OCI-LY7 (cell line): ENCODE results near the gene RNF11. TPM values are rescaled to one million over a fixed set of nuclear protein-coding genes. Genes with fewer than 3 reads are reported as not detected.

ENCODE experiments used
- BruUV-seq: library from RNA; stranded (reverse); fragments of 400-500 nt; replicated peaks from 2 replicates; lab custom pipeline; 2021; lab: Mats Ljungman, UMichigan
- CTCF ChIA-PET: fragments of 300-600 bp; sonication (Branson Sonifier 250); formaldehyde crosslinking; loops from one replicate; lab custom pipeline; 2022; ENCODE audit warnings: antibody characterized with exemption; ENCODE audit not compliant: unreplicated experiment; lab: Charles Lee
- POLR2A ChIA-PET: fragments of 300-600 bp; sonication (Branson Sonifier 250); formaldehyde crosslinking; loops from one replicate; lab custom pipeline; 2022; ENCODE audit warnings: antibody characterized with exemption; lab: Charles Lee
- DNase-seq: peaks from one replicate; pipeline ENCODE4 v3.0.0-alpha.2; 2015; ENCODE audit warnings: low spot score
- H2AFZ ChIP-seq: fragments of 200-600 bp; sonication (generic), shearing (Covaris generic); 2 replicates; pipeline ENCODE4 v1.6.1; 2014; ENCODE audit warnings: mild to moderate bottlenecking, antibody characterized with exemption, low read length, moderate library complexity
- H3K27ac ChIP-seq: fragments of 200-600 bp; sonication (generic); 2 replicates; pipeline ENCODE4 v1.5.1; 2014; ENCODE audit warnings: mixed run types, low read depth, mild to moderate bottlenecking, moderate library complexity, low read length, inconsistent platforms; ENCODE audit not compliant: poor library complexity, severe bottlenecking
- H3K36me3 ChIP-seq: fragments of 200-600 bp; sonication (generic); 2 replicates; pipeline ENCODE4 v1.6.1; 2014; ENCODE audit warnings: mild to moderate bottlenecking, antibody characterized with exemption, low read length, moderate library complexity, mixed read lengths; ENCODE audit not compliant: insufficient read depth
- H3K4me1 ChIP-seq: fragments of 200-600 bp; sonication (generic); 2 replicates; pipeline ENCODE4 v1.5.1; 2014; ENCODE audit warnings: mild to moderate bottlenecking, low read length; ENCODE audit not compliant: insufficient read depth, poor library complexity, severe bottlenecking
- H3K4me2 ChIP-seq: fragments of 200-600 bp; sonication (generic); 2 replicates; pipeline ENCODE4 v1.6.1; 2014; ENCODE audit warnings: mild to moderate bottlenecking, low read length
- H3K4me3 ChIP-seq: fragments of 200-600 bp; sonication (generic); 2 replicates; pipeline ENCODE4 v1.5.1; 2014; ENCODE audit warnings: mild to moderate bottlenecking, low read depth, low read length; ENCODE audit not compliant: poor library complexity, severe bottlenecking
- H3K79me2 ChIP-seq: fragments of 200-600 bp; sonication (generic); 2 replicates; pipeline ENCODE4 v1.6.1; 2016; ENCODE audit warnings: low read depth, mild to moderate bottlenecking, low read length, moderate library complexity, mixed read lengths; ENCODE audit not compliant: insufficient read depth
- H3K9me2 ChIP-seq: fragments of 200-600 bp; sonication (generic); 2 replicates; pipeline ENCODE4 v1.6.1; 2016; ENCODE audit warnings: mild to moderate bottlenecking, low read length, mixed read lengths; ENCODE audit not compliant: insufficient read depth
- H3K9me3 ChIP-seq: fragments of 200-600 bp; sonication (generic); 2 replicates; pipeline ENCODE4 v1.6.1; 2014; ENCODE audit warnings: mild to moderate bottlenecking, mixed run types, low read length, mixed read lengths
- H4K20me1 ChIP-seq: fragments of 200-600 bp; sonication (generic); 2 replicates; pipeline ENCODE4 v1.6.1; 2014; ENCODE audit warnings: mild to moderate bottlenecking, antibody characterized with exemption, low read length, moderate library complexity, mixed read lengths; ENCODE audit not compliant: insufficient read depth
- CTCF ChIP-seq: fragments of 200-600 bp; sonication (generic); conservative IDR thresholded peaks from 2 replicates; pipeline ENCODE4 v1.5.1; 2014; ENCODE audit warnings: mild to moderate bottlenecking, antibody characterized with exemption, low read length, moderate library complexity, mixed read lengths
- EZH2phosphoT487 ChIP-seq: fragments of 200-600 bp; sonication (generic); IDR thresholded peaks from 2 replicates; pipeline ENCODE4 v1.6.1; 2018; ENCODE audit warnings: low read depth, borderline replicate concordance, mild to moderate bottlenecking, mixed run types, antibody characterized with exemption, low read length, moderate library complexity, mixed read lengths
- intact Hi-C: fragments of 100-400 bp; cut with micrococcal nuclease; formaldehyde crosslinking; loops from one replicate; pipeline ENCODE4 v1.10.0; 2022; ENCODE audit not compliant: unreplicated experiment
- total RNA-seq, 2 experiments: library from RNA; depleted of rRNA in 1 of 2; stranded (reverse); fragments of >200 nt in 1 of 2; shearing (Covaris generic) in 1 of 2; gene quantifications; 2 replicates each; pipeline ENCODE4 v1.2.3, GENCODE V29; 2014 to 2022

RNF11 gene
- total RNA-seq, 2 experiments from 2014 or later, result 1.5 to 4.8 TPM

GRCh38 chr1:51304360-51304759, 68.3 kb downstream of the RNF11 start:
- Histone ChIP-seq H3K36me3 (no peaks in the 10 kb centered on the region), H3K9me3 (no peaks in the 10 kb centered on the region), H3K4me2 (no peak overlapping the region), H3K4me1 (no peaks in the 10 kb centered on the region), H3K9me2 (no peaks in the 10 kb centered on the region), H3K79me2 (no peaks in the 10 kb centered on the region), H4K20me1 (no peaks in the 10 kb centered on the region), H2AFZ (no peak overlapping the region), H3K4me3 (no peak overlapping the region), H3K27ac (no peak overlapping the region)
- TF ChIP-seq CTCF (no peak), EZH2phosphoT487 (no peak)
- intact Hi-C loops, result no loop called here
- no peak for DNase-seq
- POLR2A ChIA-PET, result no interaction called here
- CTCF ChIA-PET, result no interaction called here
- BruUV-seq, result no TSS peak

GRCh38 chr1:51305371-51305823, 69.3 kb downstream of the RNF11 start:
- Histone ChIP-seq H3K4me3 (no peak overlapping the region), H3K27ac (no peak overlapping the region), H3K36me3 (no peaks in the 10 kb centered on the region), H2AFZ (no peak overlapping the region), H3K9me2 (no peaks in the 10 kb centered on the region), H3K4me1 (no peaks in the 10 kb centered on the region), H3K9me3 (no peaks in the 10 kb centered on the region), H4K20me1 (no peaks in the 10 kb centered on the region), H3K4me2 (no peak overlapping the region), H3K79me2 (no peaks in the 10 kb centered on the region)
- ChIA-PET CTCF (no interaction called here), POLR2A (interaction anchor here (0.5 to 0.8 kb wide), 3 partner anchors 23 to 379 kb away, joined by 3 to 10 read pairs (median 5); no protein-coding TSS in a partner anchor)
- no peak for DNase-seq
- no peak for TF ChIP-seq EZH2phosphoT487
- no peak for TF ChIP-seq CTCF
- intact Hi-C loops, result no loop called here
- BruUV-seq, result no TSS peak

GRCh38 chr1:51306950-51307349, 70.9 kb downstream of the RNF11 start:
- DNase-seq, result no peak
- POLR2A ChIA-PET, result interaction anchor here (0.9 kb wide), 1 partner anchor 876 kb away, joined by 4 read pairs; no protein-coding TSS in a partner anchor
- H3K4me3 ChIP-seq, result no peak overlapping the region
- CTCF ChIA-PET, result no interaction called here
- H3K9me2 ChIP-seq, result no peaks in the 10 kb centered on the region
- H3K4me1 ChIP-seq, result no peaks in the 10 kb centered on the region
- H3K27ac ChIP-seq, result no peak overlapping the region
- no peaks in the 10 kb centered on the region for H3K79me2 ChIP-seq
- TF ChIP-seq CTCF, result no peak
- TF ChIP-seq EZH2phosphoT487, result no peak
- H3K36me3 ChIP-seq, result no peaks in the 10 kb centered on the region
- intact Hi-C loops, result no loop called here
- no TSS peak for BruUV-seq
- H4K20me1 ChIP-seq, result no peaks in the 10 kb centered on the region
- no peak overlapping the region for H3K4me2 ChIP-seq
- H2AFZ ChIP-seq, result no peak overlapping the region
- no peaks in the 10 kb centered on the region for H3K9me3 ChIP-seq
